ENCODE results near the gene APOD.
"Not testable (repeated sequence)": the region's sequence is repeated elsewhere in the genome, so short reads cannot be mapped to it uniquely, and the experiment has no call there.

APOD gene

GRCh38 chr3:195583831-195584542 lies at the start of gene APOD:
Gene APOD, minus strand, starts transcription at chr3:195583940. Its CDS starts 4,479 bp downstream, at chr3:195579461.
- DNase-seq = no peak

DNA sequence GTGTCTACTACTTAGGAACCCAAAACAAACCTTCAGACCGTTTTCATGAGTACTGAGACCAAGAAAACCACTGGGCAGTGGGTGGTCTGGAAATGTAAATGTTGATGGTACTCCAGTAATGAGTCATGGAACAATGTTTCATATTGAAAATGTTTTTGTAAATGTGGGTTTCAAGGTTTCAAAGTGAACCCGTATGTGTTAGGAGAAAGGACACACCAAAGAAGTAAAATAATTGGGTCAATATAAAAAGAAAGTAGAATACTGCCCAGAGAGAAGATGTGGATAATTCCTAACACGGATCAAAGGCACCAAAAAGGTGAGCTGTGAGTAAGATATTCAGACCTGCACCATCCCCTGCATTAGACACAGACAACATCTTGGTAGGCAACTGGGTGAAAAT lies 49.6 kb upstream of the APOD start:
- not testable (repeated sequence) for DNase-seq

- not testable (repeated sequence) for DNase-seq
Measured at GRCh38 chr3:195632501-195633185, 48.9 kb upstream of the APOD start.

- not testable (repeated sequence) for DNase-seq
Measured at GRCh38 chr3:195632046-195632445, 48.3 kb upstream of the APOD start.

DNA sequence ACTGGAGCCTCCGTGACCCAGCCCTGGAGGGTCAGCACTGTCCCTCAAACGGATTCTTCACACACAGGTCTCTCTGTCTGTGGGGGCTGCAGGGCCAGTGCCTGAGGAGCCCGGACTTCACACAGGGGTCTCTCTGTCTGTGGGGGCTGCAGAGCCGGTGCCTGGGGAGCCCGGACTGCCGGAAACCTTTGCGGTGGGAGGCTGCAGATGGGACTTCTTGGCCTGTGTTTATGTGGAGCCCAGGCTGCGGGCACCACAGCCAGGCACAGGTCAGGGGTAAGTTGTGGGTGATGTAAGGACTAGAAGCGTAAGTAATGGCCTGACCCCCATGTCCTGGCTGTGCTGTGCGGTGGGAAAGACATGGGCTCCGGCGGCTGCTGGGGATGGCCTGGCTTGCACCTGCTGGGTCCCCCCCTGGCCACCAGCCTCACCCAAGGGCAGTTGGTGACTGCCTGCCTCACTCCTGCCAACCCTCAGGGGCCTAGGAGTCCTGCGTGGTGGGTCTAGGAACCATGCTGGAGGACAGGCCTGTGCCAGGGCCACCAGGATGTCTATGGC lies 47.3 kb upstream of the APOD start:
- not testable (repeated sequence) for DNase-seq

DNA sequence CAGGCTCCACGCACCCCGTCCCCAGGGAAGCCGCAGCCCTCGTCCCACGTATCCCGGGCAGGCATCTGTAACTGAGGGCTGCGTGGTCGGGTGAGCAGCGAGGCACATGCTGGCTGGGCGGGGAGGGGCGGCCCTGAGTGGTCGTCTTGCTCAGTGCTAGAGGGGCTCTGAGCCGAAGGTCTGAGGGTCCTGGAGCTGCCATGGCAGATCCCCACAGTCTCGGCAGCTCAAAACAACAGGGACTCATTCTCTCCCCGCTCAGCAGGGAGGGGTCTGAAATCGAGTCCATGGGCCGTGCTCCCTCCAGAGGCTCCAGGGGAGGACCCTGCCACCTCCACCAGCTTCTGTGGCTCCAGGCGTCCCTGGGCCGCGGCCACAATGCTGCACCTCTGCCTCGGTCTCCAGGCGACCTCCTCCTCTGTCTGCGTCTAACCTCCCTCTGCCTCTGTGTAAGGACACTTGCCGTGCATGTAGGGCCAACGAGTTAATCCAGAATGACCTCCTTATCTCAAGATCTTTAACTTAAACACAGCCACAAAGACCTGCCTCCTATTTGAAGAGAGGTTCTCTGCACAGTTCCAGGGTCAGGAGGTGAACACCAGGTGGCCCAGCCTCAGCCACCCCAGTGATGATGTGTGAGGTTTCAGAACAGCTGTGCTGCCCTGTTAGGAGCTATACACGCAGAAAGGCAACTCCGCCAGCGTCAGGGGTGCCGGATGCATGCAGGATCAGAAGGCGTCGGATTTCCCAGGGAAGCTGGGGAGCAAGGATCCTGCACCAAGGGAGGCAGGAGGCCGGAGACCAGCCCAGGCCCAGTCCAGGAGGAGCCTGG lies 46.6 kb upstream of the APOD start:
- not testable (repeated sequence) for DNase-seq

GRCh38 chr3:195629682-195630081 lies 45.9 kb upstream of the APOD start:
- DNase-seq = not testable (repeated sequence)

GRCh38 chr3:195628386-195628920 lies 44.7 kb upstream of the APOD start:
- DNase-seq = not testable (repeated sequence)

- DNase-seq = not testable (repeated sequence)
Measured at GRCh38 chr3:195627515-195628385, 44.0 kb upstream of the APOD start.

DNA sequence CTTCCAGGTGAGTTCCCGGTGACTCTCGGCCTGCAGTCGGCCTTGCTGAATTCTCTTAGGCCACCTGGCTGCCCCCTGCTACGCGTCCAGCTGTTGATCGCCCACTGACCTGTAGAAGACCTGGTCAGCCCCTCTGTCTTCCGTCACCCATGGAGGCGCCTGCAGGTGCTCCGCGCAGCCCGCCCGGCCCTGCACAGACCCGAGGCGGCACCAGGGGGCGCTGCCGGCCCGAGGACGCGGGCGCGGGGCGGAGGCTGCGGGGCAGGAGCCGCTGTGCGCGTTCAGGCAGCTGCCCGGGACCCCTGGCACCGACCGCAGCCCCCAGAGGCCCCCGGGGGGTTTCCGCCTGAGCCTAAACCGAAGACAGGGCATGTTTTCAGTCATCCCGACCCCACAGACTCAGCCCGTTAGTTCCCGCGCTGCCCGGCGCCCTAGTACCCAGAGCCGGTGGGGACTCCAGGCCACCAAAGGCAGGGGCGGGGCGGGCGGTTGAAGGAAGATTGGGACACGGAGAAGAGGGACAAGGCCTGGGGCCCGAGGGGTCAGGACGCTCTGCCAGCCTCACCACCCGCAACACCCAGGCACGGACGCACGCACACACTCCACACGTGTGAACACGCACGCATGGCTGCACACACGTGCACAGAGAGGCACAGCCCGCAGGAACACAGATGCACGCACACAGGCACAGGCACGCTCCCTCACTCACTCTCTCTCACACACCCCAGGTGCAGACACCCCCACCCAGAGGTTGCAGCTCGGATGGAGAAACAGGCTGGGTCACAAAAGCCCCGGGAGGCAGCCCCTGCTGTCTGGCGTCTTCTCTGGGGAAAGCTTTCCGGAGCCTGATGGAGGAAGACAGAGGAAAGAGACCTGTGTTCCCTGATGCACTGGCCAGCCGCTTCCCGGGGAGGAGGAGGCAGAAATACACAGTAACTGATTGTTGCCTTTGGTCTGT lies 41.1 kb upstream of the APOD start:
- DNase-seq = not testable (repeated sequence)

- not testable (repeated sequence) for DNase-seq
Measured at GRCh38 chr3:195624171-195624570, 40.4 kb upstream of the APOD start.

- not testable (repeated sequence) for DNase-seq
Measured at GRCh38 chr3:195623217-195623965, 39.7 kb upstream of the APOD start.

DNA sequence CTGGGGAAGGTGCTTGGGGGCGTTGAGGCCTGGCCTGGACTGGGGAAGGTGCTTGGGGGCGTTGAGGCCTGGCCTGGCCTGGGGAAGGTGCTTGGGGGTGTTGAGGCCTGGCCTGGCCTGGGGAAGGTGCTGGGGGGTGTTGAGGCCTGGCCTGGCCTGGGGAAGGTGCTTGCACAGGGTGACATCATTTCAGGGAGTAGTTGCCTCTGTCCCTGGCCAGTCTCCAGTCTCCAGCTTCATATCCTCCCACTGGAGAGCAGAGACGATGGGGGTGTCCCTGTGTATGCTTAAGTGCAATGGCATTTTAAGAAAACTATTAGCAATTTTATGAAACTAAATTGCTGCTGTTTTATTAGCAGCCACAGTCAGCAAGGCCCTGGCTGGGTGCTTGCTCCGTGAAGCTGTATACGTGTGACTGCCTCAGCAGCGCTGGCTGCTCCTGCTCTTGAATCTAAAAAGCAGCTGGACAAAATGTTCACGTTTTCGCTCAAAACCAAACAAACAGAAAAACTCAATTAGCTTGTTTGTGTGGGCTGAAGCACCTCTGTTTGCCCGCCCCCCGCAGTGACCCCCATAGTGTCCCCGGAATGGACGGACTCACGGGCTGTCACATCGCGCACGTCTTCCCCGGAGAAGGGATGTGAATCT lies 38.9 kb upstream of the APOD start:
- DNase-seq = not testable (repeated sequence)

DNA sequence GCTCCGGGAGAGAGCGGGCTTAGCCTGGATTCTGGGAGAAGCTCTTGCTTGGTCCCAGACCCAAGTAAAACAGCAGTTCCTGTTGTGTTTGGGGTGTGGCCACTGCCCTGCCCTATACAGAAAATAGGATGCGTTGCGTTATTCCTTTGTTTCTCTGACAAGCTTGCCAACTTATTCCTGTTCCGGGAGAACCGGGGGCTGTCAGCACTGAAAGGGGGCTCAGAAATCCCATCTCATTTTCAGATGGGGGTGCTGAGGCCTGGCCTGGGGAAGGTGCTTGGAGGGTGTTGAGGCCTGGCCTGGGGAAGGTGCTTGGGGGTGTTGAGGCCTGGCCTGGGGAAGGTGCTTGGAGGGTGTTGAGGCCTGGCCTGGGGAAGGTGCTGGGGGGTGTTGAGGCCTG lies 38.3 kb upstream of the APOD start:
- DNase-seq = not testable (repeated sequence)

GRCh38 chr3:195621095-195621494 lies 37.4 kb upstream of the APOD start:
- not testable (repeated sequence) for DNase-seq

- not testable (repeated sequence) for DNase-seq
Measured at GRCh38 chr3:195620476-195620875, 36.7 kb upstream of the APOD start.

GRCh38 chr3:195619591-195620369 lies 36.0 kb upstream of the APOD start:
- DNase-seq = not testable (repeated sequence)
